ENCODE results near the gene ANGPTL2. TPM values are rescaled to one million over a fixed set of nuclear protein-coding genes. Genes with fewer than 3 reads are reported as not detected.

ANGPTL2 gene
- total and polyA plus RNA-seq, 3 experiments from 2014 or later = not detected

DNA sequence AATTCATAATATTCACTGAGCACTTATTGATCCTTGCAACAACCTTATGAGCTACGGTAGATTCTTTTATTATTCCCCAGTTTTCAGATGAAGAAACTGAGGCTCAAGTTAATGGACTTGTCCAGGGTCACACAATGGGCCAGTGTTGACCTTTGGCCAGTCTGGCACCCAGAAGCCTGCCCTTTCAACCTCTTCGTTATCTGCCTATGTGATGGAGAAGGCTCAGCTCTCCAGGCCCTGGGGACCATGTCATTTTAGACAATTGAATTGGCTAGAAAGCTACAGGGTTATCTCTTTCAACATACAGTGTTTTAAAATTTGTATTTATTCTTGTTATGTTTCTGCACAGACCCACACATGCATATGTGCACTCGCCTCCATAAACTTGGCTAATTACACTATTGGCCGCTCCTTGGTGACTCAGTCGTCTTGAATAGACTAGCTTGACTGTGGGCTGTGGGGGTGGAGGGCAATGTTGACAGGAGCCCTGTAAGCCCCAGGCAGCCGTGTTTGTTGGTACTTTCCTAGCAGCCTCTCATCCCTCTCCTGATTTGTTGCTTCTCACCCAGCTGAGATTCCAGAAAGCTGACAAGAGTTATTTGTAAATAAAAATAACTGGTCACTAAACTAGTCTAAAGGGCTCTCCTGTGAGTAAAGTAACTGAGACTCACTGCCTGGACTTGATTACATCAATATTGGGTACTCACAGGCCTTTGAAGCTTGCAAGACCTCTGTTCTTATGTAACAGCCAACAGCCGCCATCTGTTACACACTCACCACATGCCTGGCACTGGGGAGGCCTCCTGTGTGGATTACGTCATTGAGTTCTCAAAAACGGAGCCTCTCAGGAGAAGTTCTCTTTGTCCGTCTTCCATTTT is 8.5 kb upstream of the ANGPTL2 start:
- no peak for DNase-seq
- Mint-ChIP-seq H3K27ac (no peak overlapping the region), H3K4me3 (no peak overlapping the region), H3K4me1 (no peaks in the 10 kb centered on the region), H3K36me3 (peaks cover 0 to 5% (median 0%) of the 10 kb centered on the region in 3 donors), H3K9me3 (no peaks in the 10 kb centered on the region), H3K27me3 (peaks cover 1 to 4% of the 10 kb centered on the region in 2 donors)
- Histone ChIP-seq H3K4me3 (ENCODE audit: low read length) (no peak overlapping the region), H3K4me1 (ENCODE audit: insufficient read depth, low read length) (no peaks in the 10 kb centered on the region), H3K27me3 (ENCODE audit: insufficient read depth, low read length, poor library complexity, severe bottlenecking) (no peaks in the 10 kb centered on the region), H3K36me3 (ENCODE audit: insufficient read depth, low read length) (no peaks in the 10 kb centered on the region), H3K9me3 (ENCODE audit: low read length) (no peaks in the 10 kb centered on the region), H3K27ac (ENCODE audit: low read depth, low read length) (no peak overlapping the region)
- CTCF ChIA-PET = no interaction called here
- POLR2A ChIA-PET = no interaction called here

DNA sequence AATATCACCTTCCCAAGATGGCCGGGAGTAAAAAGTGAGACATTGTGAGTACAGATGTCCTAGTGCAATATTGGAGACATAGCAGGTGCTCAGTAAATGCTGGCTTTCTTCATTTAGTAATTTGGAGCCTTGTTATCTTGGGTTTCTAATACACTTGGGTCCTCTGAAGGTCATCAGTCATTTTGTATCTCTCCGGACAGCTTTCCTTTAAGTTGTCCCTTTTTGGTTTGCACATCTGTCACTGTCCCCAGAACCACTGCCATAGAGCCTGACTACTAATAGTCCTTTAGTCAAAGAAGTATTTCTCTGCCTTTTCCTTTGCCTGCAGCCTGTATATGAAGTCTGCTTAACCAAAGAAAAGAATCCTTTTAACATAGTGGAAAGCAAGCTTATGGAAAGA is 7.8 kb upstream of the ANGPTL2 start:
- peak overlapping the region in 1 of 8 donors; percentile 43 for H3K27ac Mint-ChIP-seq
- peaks cover 4% of the 10 kb centered on the region in 2 donors for H3K27me3 Mint-ChIP-seq
- no peaks in the 10 kb centered on the region for H3K4me1 ChIP-seq (ENCODE audit: insufficient read depth, low read length)
- no peaks in the 10 kb centered on the region for H3K36me3 ChIP-seq (ENCODE audit: insufficient read depth, low read length)
- no peak overlapping the region for H3K4me3 ChIP-seq (ENCODE audit: low read length)
- H3K27ac ChIP-seq (ENCODE audit: low read depth, low read length) = no peak overlapping the region
- no peaks in the 10 kb centered on the region for H3K9me3 Mint-ChIP-seq
- ChIA-PET POLR2A (no interaction called here), CTCF (no interaction called here)
- H3K9me3 ChIP-seq (ENCODE audit: low read length) = no peaks in the 10 kb centered on the region
- H3K27me3 ChIP-seq (ENCODE audit: insufficient read depth, low read length, poor library complexity, severe bottlenecking) = no peaks in the 10 kb centered on the region
- H3K36me3 Mint-ChIP-seq = peaks cover 0 to 5% (median 0%) of the 10 kb centered on the region in 3 donors
- no peaks in the 10 kb centered on the region for H3K4me1 Mint-ChIP-seq
- no peak for DNase-seq
- H3K4me3 Mint-ChIP-seq = no peak overlapping the region

DNA sequence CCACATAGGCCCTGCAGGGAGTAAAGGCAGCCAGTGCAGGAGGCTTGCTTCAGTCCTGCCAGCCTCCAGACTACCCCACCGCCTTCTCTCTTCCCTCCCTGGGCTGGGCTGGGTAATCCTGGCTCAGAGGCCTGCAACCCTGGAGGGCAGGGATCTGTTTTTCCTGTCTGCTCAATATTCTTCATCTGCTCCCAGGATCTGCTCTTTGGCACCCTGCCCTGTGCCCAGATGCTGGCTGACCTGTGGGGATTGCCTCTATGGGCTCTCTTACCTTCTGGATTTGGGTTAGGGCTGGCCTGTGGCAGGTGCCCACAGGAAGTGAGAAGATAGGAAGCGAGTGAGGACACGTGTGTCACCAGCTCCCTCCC is 7.3 kb upstream of the ANGPTL2 start:
- Mint-ChIP-seq H3K27me3 (peaks cover 4% of the 10 kb centered on the region in 2 donors), H3K27ac (no peak overlapping the region), H3K4me1 (no peaks in the 10 kb centered on the region), H3K9me3 (no peaks in the 10 kb centered on the region), H3K36me3 (peaks cover 0 to 5% (median 0%) of the 10 kb centered on the region in 3 donors), H3K4me3 (no peak overlapping the region)
- ChIA-PET POLR2A (no interaction called here), CTCF (no interaction called here)
- Histone ChIP-seq H3K36me3 (ENCODE audit: insufficient read depth, low read length) (no peaks in the 10 kb centered on the region), H3K27me3 (ENCODE audit: insufficient read depth, low read length, poor library complexity, severe bottlenecking) (no peaks in the 10 kb centered on the region), H3K4me3 (ENCODE audit: low read length) (no peak overlapping the region), H3K27ac (ENCODE audit: low read depth, low read length) (no peak overlapping the region), H3K4me1 (ENCODE audit: insufficient read depth, low read length) (no peaks in the 10 kb centered on the region), H3K9me3 (ENCODE audit: low read length) (no peaks in the 10 kb centered on the region)
- no peak for DNase-seq

DNA sequence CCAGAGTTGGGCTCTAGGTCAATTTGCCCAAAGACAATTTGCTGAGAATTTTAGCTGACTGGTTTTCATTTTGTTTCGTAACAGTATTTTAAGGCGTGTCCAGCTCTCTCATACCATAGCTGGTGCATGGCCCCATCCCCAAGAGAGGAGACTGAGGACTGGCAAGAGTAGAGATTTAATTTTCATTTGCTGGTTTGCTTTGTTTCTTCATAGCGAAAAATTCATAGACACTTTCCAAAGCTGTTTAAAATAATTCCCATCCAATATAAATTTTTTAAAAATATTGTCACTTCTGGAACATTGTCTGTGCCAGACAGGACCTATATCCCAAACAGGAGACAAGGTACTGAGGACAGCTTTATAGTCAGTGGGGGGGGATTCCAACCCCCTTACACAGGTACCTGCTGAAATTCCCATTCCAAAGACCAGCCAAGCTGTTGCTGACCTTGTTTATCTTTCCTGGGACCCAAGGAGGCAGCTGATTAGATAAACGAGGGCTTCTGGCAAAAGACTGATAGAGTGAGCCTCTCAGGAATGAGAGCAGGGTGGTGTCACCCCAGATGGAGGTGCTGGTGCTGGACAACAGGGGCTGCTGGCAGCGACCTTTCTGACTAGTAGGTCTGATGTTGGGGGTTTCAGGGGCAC is 6.8 kb upstream of the ANGPTL2 start:
- H3K27ac ChIP-seq (ENCODE audit: low read depth, low read length) = no peak overlapping the region
- H3K36me3 ChIP-seq (ENCODE audit: insufficient read depth, low read length) = no peaks in the 10 kb centered on the region
- CTCF ChIA-PET = no interaction called here
- Mint-ChIP-seq H3K27ac (no peak overlapping the region), H3K36me3 (peaks cover 0 to 3% (median 0%) of the 10 kb centered on the region in 3 donors), H3K4me1 (no peaks in the 10 kb centered on the region), H3K4me3 (no peak overlapping the region), H3K27me3 (peaks cover 4 to 7% of the 10 kb centered on the region in 2 donors), H3K9me3 (no peaks in the 10 kb centered on the region)
- no peak for DNase-seq
- no peaks in the 10 kb centered on the region for H3K4me1 ChIP-seq (ENCODE audit: insufficient read depth, low read length)
- H3K4me3 ChIP-seq (ENCODE audit: low read length) = no peak overlapping the region
- no peaks in the 10 kb centered on the region for H3K27me3 ChIP-seq (ENCODE audit: insufficient read depth, low read length, poor library complexity, severe bottlenecking)
- no peaks in the 10 kb centered on the region for H3K9me3 ChIP-seq (ENCODE audit: low read length)
- POLR2A ChIA-PET = no interaction called here

DNA sequence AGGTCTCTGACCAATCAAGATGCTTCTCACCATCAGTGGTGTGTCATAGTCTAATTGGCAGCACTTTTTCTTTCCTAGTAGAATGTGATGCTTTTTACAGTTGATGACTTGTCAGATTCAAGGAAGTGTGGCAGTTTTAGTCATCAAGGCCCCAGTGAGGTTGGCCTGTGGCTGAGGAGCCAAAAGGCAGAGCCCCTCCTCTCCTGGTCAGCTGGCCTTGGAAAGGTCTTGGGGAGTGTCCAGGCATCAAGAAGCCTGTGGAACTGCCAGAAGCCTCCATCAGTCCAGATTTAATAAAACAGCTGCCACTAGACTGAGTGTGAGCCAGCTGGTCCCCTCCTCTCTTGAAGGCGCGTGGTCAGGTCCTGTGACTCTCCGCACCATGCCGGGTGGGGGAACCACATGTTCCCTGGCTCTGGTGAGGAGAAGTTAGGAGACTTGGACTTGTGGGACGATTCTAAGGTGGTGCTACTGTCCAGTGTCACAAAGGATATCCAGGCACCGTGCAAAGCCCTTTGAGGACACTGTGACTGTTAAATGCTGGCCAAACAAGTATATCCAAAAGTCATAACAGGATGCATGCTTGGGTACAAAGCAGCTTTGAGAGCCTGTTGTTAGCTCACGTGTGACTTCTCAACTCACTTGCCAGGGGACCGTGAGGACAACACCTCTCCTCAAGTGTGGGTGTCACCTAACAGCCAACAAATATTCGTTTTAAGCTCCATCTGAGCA is 6.1 kb upstream of the ANGPTL2 start:
- Histone ChIP-seq H3K9me3 (ENCODE audit: low read length) (no peaks in the 10 kb centered on the region), H3K4me1 (ENCODE audit: insufficient read depth, low read length) (no peaks in the 10 kb centered on the region), H3K4me3 (ENCODE audit: low read length) (no peak overlapping the region), H3K27ac (ENCODE audit: low read depth, low read length) (no peak overlapping the region), H3K27me3 (ENCODE audit: insufficient read depth, low read length, poor library complexity, severe bottlenecking) (no peaks in the 10 kb centered on the region), H3K36me3 (ENCODE audit: insufficient read depth, low read length) (no peaks in the 10 kb centered on the region)
- Mint-ChIP-seq H3K4me3 (no peak overlapping the region), H3K9me3 (no peaks in the 10 kb centered on the region), H3K27me3 (peaks cover 4 to 10% of the 10 kb centered on the region in 2 donors), H3K27ac (no peak overlapping the region), H3K4me1 (no peaks in the 10 kb centered on the region), H3K36me3 (peaks cover 0 to 3% (median 0%) of the 10 kb centered on the region in 3 donors)
- DNase-seq = no peak
- ChIA-PET POLR2A (no interaction called here), CTCF (no interaction called here)

DNA sequence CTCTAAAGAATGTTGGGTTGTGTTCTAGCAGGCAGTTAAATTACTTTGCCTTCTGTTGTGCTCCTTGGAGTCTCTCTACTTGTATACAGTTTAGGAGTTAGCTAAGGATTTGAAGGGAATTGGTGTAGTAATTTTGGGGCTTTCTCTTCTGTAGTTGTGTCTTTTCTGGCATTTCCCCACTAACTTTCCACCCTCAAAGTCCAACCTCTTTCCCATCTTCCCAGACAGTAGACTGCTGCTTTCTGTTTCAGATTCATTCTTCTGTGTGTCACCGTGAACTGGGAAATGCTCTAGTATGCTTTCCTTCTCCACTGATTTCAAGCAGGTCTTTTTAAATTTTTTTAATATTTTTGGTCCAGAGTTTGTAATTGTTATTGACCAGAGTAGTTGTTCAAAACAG is 4.5 kb upstream of the ANGPTL2 start:
- no peaks in the 10 kb centered on the region for H3K9me3 ChIP-seq (ENCODE audit: low read length)
- peaks cover 0 to 3% (median 0%) of the 10 kb centered on the region in 3 donors for H3K36me3 Mint-ChIP-seq
- peaks cover 0 to 11% (median 0%) of the 10 kb centered on the region in 3 donors for H3K4me1 Mint-ChIP-seq
- H3K36me3 ChIP-seq (ENCODE audit: insufficient read depth, low read length) = no peaks in the 10 kb centered on the region
- H3K4me3 ChIP-seq (ENCODE audit: low read length) = no peak overlapping the region
- no peak overlapping the region for H3K27ac Mint-ChIP-seq
- no peak overlapping the region for H3K27ac ChIP-seq (ENCODE audit: low read depth, low read length)
- H3K4me1 ChIP-seq (ENCODE audit: insufficient read depth, low read length) = no peaks in the 10 kb centered on the region
- H3K27me3 Mint-ChIP-seq = peaks cover 11 to 12% of the 10 kb centered on the region in 2 donors
- H3K27me3 ChIP-seq (ENCODE audit: insufficient read depth, low read length, poor library complexity, severe bottlenecking) = peaks cover 3% of the 10 kb centered on the region
- no peak for DNase-seq
- no peak overlapping the region for H3K4me3 Mint-ChIP-seq
- H3K9me3 Mint-ChIP-seq = no peaks in the 10 kb centered on the region
- ChIA-PET POLR2A (no interaction called here), CTCF (no interaction called here)

DNA sequence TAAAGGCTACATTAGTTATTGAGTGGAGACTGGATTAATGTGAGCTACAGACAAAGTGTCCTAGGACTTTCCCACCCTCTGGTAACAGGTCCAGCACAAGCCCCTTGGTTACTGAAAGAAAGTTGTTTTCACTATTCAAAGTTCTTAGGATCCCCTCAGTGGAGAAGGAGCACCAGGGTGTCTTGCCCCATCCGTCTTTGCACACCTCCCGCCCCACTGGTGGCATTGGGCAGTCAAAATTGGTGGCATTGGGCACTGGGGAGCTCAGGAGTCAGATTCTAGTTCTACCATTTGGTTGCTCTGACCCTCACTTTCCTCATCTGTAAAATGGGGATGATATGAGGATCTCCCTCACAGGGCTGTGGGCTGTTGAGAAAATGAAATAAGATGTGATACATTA is 2.4 kb upstream of the ANGPTL2 start:
- H3K4me3 Mint-ChIP-seq = peak overlapping the region in 1 of 7 donors; percentile 38
- H3K36me3 Mint-ChIP-seq = peaks cover 0 to 3% (median 0%) of the 10 kb centered on the region in 3 donors
- Histone ChIP-seq H3K4me1 (ENCODE audit: insufficient read depth, low read length) (no peaks in the 10 kb centered on the region), H3K9me3 (ENCODE audit: low read length) (no peaks in the 10 kb centered on the region), H3K36me3 (ENCODE audit: insufficient read depth, low read length) (no peaks in the 10 kb centered on the region), H3K4me3 (ENCODE audit: low read length) (no peak overlapping the region), H3K27me3 (ENCODE audit: insufficient read depth, low read length, poor library complexity, severe bottlenecking) (peaks cover 9% of the 10 kb centered on the region), H3K27ac (ENCODE audit: low read depth, low read length) (no peak overlapping the region)
- no peak for DNase-seq
- peaks cover 20 to 29% of the 10 kb centered on the region in 2 donors for H3K27me3 Mint-ChIP-seq
- CTCF ChIA-PET = no interaction called here
- POLR2A ChIA-PET = no interaction called here
- H3K4me1 Mint-ChIP-seq = peaks cover 0 to 14% (median 2%) of the 10 kb centered on the region in 3 donors
- peak overlapping the region in 1 of 8 donors; percentile 27 for H3K27ac Mint-ChIP-seq
- H3K9me3 Mint-ChIP-seq = no peaks in the 10 kb centered on the region

DNA sequence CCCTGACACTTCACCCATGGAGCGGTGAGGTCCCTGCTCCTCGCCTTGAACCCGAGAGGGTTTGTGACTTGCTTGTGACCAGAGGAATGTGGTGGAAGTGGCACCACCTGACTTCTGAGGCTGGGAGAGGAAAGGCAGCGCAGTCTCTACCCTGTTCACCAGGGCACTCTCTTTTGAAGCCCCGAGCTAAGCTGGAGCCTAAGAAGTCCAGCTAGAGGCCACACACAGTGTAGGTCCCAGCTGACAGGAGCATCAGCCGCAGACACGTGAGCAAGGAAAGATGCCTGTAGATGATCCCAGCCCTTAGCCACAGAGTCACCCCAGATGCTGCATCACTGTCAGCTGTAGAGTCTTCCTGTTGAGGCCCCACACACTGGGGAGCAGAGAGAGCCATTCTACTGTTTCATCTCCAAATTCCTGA is 1.7 kb upstream of the ANGPTL2 start:
- Histone ChIP-seq H3K4me3 (ENCODE audit: low read length) (no peak overlapping the region), H3K27ac (ENCODE audit: low read depth, low read length) (no peak overlapping the region), H3K27me3 (ENCODE audit: insufficient read depth, low read length, poor library complexity, severe bottlenecking) (peaks cover 9% of the 10 kb centered on the region), H3K36me3 (ENCODE audit: insufficient read depth, low read length) (no peaks in the 10 kb centered on the region), H3K4me1 (ENCODE audit: insufficient read depth, low read length) (no peaks in the 10 kb centered on the region), H3K9me3 (ENCODE audit: low read length) (no peaks in the 10 kb centered on the region)
- H3K9me3 Mint-ChIP-seq = no peaks in the 10 kb centered on the region
- H3K27me3 Mint-ChIP-seq = peaks cover 20 to 35% of the 10 kb centered on the region in 2 donors
- DNase-seq = no peak
- H3K36me3 Mint-ChIP-seq = peaks cover 0 to 3% (median 1%) of the 10 kb centered on the region in 3 donors
- peaks cover 0 to 14% (median 2%) of the 10 kb centered on the region in 3 donors for H3K4me1 Mint-ChIP-seq
- ChIA-PET CTCF (no interaction called here), POLR2A (no interaction called here)
- peak overlapping the region in 1 of 8 donors; percentile 12 for H3K27ac Mint-ChIP-seq
- H3K4me3 Mint-ChIP-seq = no peak overlapping the region
